PC-9 (cell line): ENCODE measurements around the gene MDN1. TPM values are rescaled to one million over a fixed set of nuclear protein-coding genes. Genes with fewer than 3 reads are reported as not detected.

Source experiments
- BruUV-seq: library from RNA; stranded (reverse); fragments of 400-500 nt; replicated peaks from 2 replicates; lab custom pipeline; 2021; lab: Mats Ljungman, UMichigan
- CTCF ChIA-PET: fragments of 300-600 bp; sonication (Branson Sonifier 250); formaldehyde crosslinking; loops from one replicate; lab custom pipeline; 2022; ENCODE audit warnings: antibody characterized with exemption; lab: Charles Lee
- POLR2A ChIA-PET: fragments of 300-600 bp; sonication (Branson Sonifier 250); formaldehyde crosslinking; loops from one replicate; lab custom pipeline; 2022; ENCODE audit warnings: antibody characterized with exemption; ENCODE audit not compliant: unreplicated experiment; lab: Charles Lee
- DNase-seq, 2 experiments: peaks; one replicate each; pipeline versions ENCODE4 v3.0.0 to v3.0.0-alpha.2; 2015 to 2022; ENCODE audit warnings: mixed read lengths in 1 of 2
- H2AFZ ChIP-seq: fragments of 200-600 bp; sonication (generic); 2 replicates; pipeline ENCODE4 v1.8.1; 2017; ENCODE audit warnings: antibody characterized with exemption
- H3F3A ChIP-seq: fragments of 200-600 bp; sonication (generic); 2 replicates; pipeline ENCODE4 v1.8.1; 2017; ENCODE audit warnings: antibody characterized with exemption, mild to moderate bottlenecking, low read depth; ENCODE audit not compliant: insufficient read depth
- H3K27ac ChIP-seq: fragments of 200-600 bp; sonication (generic); 2 replicates; pipeline ENCODE4 v1.6.1; 2016; ENCODE audit warnings: mixed run types
- H3K27me3 ChIP-seq: fragments of 200-600 bp; sonication (generic); 2 replicates; pipeline ENCODE4 v1.6.1; 2016; ENCODE audit warnings: low read depth, mixed run types; ENCODE audit not compliant: insufficient read depth
- H3K36me3 ChIP-seq: fragments of 200-600 bp; sonication (generic); 2 replicates; pipeline ENCODE4 v1.6.1; 2016; ENCODE audit warnings: low read depth, mixed run types
- H3K4me1 ChIP-seq: fragments of 200-600 bp; sonication (generic); replicated peaks from 2 replicates; pipeline ENCODE4 v1.6.1; 2016; ENCODE audit warnings: mixed run types; ENCODE audit not compliant: insufficient read depth
- H3K4me2 ChIP-seq: fragments of 200-600 bp; sonication (generic); 2 replicates; pipeline ENCODE4 v1.6.1; 2017; ENCODE audit warnings: mixed run types
- H3K4me3 ChIP-seq: fragments of 200-600 bp; sonication (generic); 2 replicates; pipeline ENCODE4 v1.6.1; 2016; ENCODE audit warnings: mixed run types
- H3K79me2 ChIP-seq: fragments of 200-600 bp; sonication (generic); 2 replicates; pipeline ENCODE4 v1.6.1; 2017; ENCODE audit warnings: low read depth, mixed run types
- H3K9me2 ChIP-seq: fragments of 200-600 bp; sonication (generic); 2 replicates; pipeline ENCODE4 v1.8.1; 2017; ENCODE audit warnings: mild to moderate bottlenecking; ENCODE audit not compliant: insufficient read depth
- H3K9me3 ChIP-seq: fragments of 200-600 bp; sonication (generic); 2 replicates; pipeline ENCODE4 v1.8.1; 2016; ENCODE audit warnings: low read depth; ENCODE audit not compliant: insufficient read depth
- H4K20me1 ChIP-seq: fragments of 200-600 bp; sonication (generic); 2 replicates; pipeline ENCODE4 v1.8.1; 2017; ENCODE audit not compliant: insufficient read depth
- EZH2 ChIP-seq: fragments of 200-600 bp; sonication (generic); IDR thresholded peaks from 2 replicates; pipeline ENCODE4 v1.8.0; 2017; ENCODE audit warnings: antibody characterized with exemption, low read depth
- intact Hi-C: fragments of 100-400 bp; cut with micrococcal nuclease; formaldehyde crosslinking; loops from one replicate; pipeline ENCODE4 v1.10.0; 2022; ENCODE audit not compliant: unreplicated experiment
- total RNA-seq: library from RNA; stranded (reverse); gene quantifications from 2 replicates; pipeline ENCODE4 v1.2.3, GENCODE V29; 2021
- TF ChIP-seq, protein P1 (sequence below): fragments of 200-600 bp; sonication (generic); conservative IDR thresholded peaks from 2 replicates; pipeline ENCODE4 v1.6.1; 2017; ENCODE audit warnings: mixed run types, antibody characterized with exemption, mild to moderate bottlenecking, moderate library complexity

The MDN1 gene
- total RNA-seq, 1 experiment from 2014 or later: 38.6 TPM

DNA sequence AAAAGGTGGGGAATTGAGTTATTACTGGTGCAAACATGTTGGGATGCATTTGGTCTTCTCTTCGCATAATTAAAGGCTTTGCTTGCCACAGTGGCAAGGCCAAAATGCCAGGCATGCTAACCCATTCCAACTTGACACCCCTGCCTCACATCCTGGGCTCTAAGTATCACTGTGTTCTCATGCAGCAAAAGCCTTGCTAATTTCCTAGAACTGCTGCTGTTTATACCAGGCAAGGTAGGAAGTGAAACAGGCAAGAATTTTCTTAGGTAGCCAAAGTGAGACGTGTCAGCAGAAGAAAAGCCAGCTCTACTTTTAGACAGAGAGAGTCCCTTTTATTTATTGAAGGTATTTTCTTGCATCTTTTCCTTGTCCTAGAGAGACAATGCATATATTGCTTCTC is 222.2 kb downstream of the MDN1 start:
- no peaks in the 10 kb centered on the region for H3K4me1 ChIP-seq
- H2AFZ ChIP-seq: no peak overlapping the region
- H3K27ac ChIP-seq: no peak overlapping the region
- no peaks in the 10 kb centered on the region for H3K36me3 ChIP-seq
- ChIA-PET CTCF (no interaction called here), POLR2A (no interaction called here)
- H3K4me3 ChIP-seq: no peak overlapping the region
- H4K20me1 ChIP-seq: no peaks in the 10 kb centered on the region
- no peaks in the 10 kb centered on the region for H3K27me3 ChIP-seq
- no peak overlapping the region for H3K4me2 ChIP-seq
- no peaks in the 10 kb centered on the region for H3K9me3 ChIP-seq
- DNase-seq: no peak
- intact Hi-C loops: no loop called here
- H3F3A ChIP-seq: no peaks in the 10 kb centered on the region
- BruUV-seq: no TSS peak
- no peaks in the 10 kb centered on the region for H3K79me2 ChIP-seq
- no peaks in the 10 kb centered on the region for H3K9me2 ChIP-seq
- TF ChIP-seq, protein P1, sequence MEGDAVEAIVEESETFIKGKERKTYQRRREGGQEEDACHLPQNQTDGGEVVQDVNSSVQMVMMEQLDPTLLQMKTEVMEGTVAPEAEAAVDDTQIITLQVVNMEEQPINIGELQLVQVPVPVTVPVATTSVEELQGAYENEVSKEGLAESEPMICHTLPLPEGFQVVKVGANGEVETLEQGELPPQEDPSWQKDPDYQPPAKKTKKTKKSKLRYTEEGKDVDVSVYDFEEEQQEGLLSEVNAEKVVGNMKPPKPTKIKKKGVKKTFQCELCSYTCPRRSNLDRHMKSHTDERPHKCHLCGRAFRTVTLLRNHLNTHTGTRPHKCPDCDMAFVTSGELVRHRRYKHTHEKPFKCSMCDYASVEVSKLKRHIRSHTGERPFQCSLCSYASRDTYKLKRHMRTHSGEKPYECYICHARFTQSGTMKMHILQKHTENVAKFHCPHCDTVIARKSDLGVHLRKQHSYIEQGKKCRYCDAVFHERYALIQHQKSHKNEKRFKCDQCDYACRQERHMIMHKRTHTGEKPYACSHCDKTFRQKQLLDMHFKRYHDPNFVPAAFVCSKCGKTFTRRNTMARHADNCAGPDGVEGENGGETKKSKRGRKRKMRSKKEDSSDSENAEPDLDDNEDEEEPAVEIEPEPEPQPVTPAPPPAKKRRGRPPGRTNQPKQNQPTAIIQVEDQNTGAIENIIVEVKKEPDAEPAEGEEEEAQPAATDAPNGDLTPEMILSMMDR: no peak
- TF ChIP-seq EZH2: no peak

DNA sequence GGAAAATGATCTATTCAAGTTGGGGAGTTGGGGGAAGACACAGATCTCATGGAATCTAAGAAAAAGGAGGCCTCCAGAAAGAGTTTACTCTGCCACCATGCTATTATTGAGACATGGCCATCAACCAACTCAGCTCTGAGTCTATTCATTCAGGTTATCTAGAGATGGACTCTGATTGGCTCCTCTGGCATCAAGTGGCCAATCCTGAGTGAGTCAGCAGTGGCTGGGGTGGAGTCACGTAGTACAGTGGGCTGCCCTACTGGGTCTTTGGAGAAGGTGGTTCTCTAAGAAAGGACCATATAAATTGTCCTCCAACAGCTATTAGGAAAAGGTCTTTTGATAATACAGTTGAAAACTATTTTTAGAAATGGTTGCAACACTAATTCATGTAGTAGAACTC is 223.1 kb downstream of the MDN1 start:
- Histone ChIP-seq H2AFZ (no peak overlapping the region), H4K20me1 (no peaks in the 10 kb centered on the region), H3K9me2 (no peaks in the 10 kb centered on the region), H3K4me2 (no peak overlapping the region), H3K27ac (no peak overlapping the region), H3K4me1 (no peaks in the 10 kb centered on the region), H3K36me3 (no peaks in the 10 kb centered on the region), H3K79me2 (no peaks in the 10 kb centered on the region), H3F3A (no peaks in the 10 kb centered on the region), H3K27me3 (no peaks in the 10 kb centered on the region), H3K9me3 (no peaks in the 10 kb centered on the region), H3K4me3 (no peak overlapping the region)
- intact Hi-C loops: no loop called here
- TF ChIP-seq, protein P1: no peak
- TF ChIP-seq EZH2: no peak
- no peak for DNase-seq
- POLR2A ChIA-PET: no interaction called here
- BruUV-seq: no TSS peak
- CTCF ChIA-PET: no interaction called here

DNA sequence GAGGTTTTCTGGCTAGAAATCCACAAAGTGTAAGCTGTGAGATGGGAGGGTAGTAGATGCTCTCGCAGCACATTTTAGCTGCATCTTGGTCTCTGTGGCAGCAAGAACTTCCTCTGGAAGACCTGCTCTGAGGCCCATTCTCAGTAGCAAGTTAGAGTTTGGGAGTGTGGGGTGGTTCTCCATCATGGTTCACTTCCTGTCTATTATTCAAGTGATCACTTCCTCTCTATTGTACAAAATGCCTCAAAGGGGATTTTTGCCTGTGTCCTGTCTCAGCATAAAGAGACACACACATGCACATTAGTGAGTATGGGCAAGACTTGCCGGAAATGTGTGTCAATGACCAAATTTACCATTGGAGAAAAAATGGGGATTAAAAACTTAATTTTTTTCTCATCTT is 223.5 kb downstream of the MDN1 start:
- Histone ChIP-seq H2AFZ (no peak overlapping the region), H4K20me1 (no peaks in the 10 kb centered on the region), H3K27me3 (no peaks in the 10 kb centered on the region), H3K4me1 (no peaks in the 10 kb centered on the region), H3K4me3 (no peak overlapping the region), H3K36me3 (no peaks in the 10 kb centered on the region), H3F3A (no peaks in the 10 kb centered on the region), H3K79me2 (no peaks in the 10 kb centered on the region), H3K9me3 (no peaks in the 10 kb centered on the region), H3K27ac (no peak overlapping the region), H3K9me2 (no peaks in the 10 kb centered on the region), H3K4me2 (no peak overlapping the region)
- no TSS peak for BruUV-seq
- ChIA-PET POLR2A (no interaction called here), CTCF (no interaction called here)
- no peak for DNase-seq
- TF ChIP-seq, protein P1: no peak
- no peak for TF ChIP-seq EZH2
- intact Hi-C loops: no loop called here

Other genes with a start within 250 kb of the MDN1 start
- gene LYRM2, start 181.0 kb downstream of the MDN1 start, total RNA-seq: 16.7 and 24.2 TPM in 2 replicates
- 14.7 and 17.4 TPM in 2 replicates for gene CASP8AP2, start 10.1 kb upstream of the MDN1 start, total RNA-seq
- not detected in 2 replicates for gene GJA10, start 74.7 kb upstream of the MDN1 start, total RNA-seq